Type B pancreatic cell (in vitro differentiated cells): ENCODE measurements around the gene CYRIA. TPM values are rescaled to one million over a fixed set of nuclear protein-coding genes. Genes with fewer than 3 reads are reported as not detected.

ENCODE experiments used
- DNase-seq: peaks from one replicate; pipeline ENCODE4 v3.0.0; 2021; ENCODE audit warnings: mixed read lengths; ENCODE audit not compliant: unreplicated experiment; ENCODE audit errors: extremely low spot score
- H3K27ac Mint-ChIP-seq: 2 replicates; pipeline ENCODE4 v1.8.0; 2021; ENCODE audit warnings: mild to moderate bottlenecking, mixed read lengths
- H3K27me3 Mint-ChIP-seq: 2 replicates; pipeline ENCODE4 v1.8.0; 2021; ENCODE audit warnings: mixed read lengths
- H3K36me3 Mint-ChIP-seq: 2 replicates; pipeline ENCODE4 v1.8.0; 2021; ENCODE audit warnings: mixed read lengths
- H3K4me1 Mint-ChIP-seq: one replicate; pipeline ENCODE4 v1.8.0; 2021; ENCODE audit warnings: mixed read lengths; ENCODE audit not compliant: unreplicated experiment
- H3K4me3 Mint-ChIP-seq: 2 replicates; pipeline ENCODE4 v1.8.0; 2021; ENCODE audit warnings: mild to moderate bottlenecking, mixed read lengths
- H3K9me3 Mint-ChIP-seq: 2 replicates; pipeline ENCODE4 v1.8.0; 2021; ENCODE audit warnings: mixed read lengths
- total RNA-seq: library from RNA; stranded (reverse); gene quantifications from 2 replicates; pipeline ENCODE4 v1.2.1, GENCODE V29; 2021; ENCODE audit warnings: low replicate concordance
- TF ChIP-seq, protein P1 (sequence below): fragments of 200-600 bp; sonication (generic); conservative IDR thresholded peaks from 2 replicates; pipeline ENCODE4 v1.5.0; 2021; ENCODE audit warnings: antibody characterized with exemption, mild to moderate bottlenecking

CYRIA gene
- total RNA-seq, 1 donor from 2014 or later, result 6.5 TPM

GRCh38 chr2:16624436-16624780 is 41.2 kb downstream of the CYRIA start:
- Mint-ChIP-seq H3K27ac (peak overlapping the region; percentile 67), H3K4me3 (peak overlapping the region; percentile 12), H3K4me1 (peaks cover 18% of the 10 kb centered on the region), H3K27me3 (no peaks in the 10 kb centered on the region), H3K36me3 (peaks cover 12% of the 10 kb centered on the region), H3K9me3 (no peaks in the 10 kb centered on the region)
- no peak for DNase-seq
- TF ChIP-seq, protein P1, sequence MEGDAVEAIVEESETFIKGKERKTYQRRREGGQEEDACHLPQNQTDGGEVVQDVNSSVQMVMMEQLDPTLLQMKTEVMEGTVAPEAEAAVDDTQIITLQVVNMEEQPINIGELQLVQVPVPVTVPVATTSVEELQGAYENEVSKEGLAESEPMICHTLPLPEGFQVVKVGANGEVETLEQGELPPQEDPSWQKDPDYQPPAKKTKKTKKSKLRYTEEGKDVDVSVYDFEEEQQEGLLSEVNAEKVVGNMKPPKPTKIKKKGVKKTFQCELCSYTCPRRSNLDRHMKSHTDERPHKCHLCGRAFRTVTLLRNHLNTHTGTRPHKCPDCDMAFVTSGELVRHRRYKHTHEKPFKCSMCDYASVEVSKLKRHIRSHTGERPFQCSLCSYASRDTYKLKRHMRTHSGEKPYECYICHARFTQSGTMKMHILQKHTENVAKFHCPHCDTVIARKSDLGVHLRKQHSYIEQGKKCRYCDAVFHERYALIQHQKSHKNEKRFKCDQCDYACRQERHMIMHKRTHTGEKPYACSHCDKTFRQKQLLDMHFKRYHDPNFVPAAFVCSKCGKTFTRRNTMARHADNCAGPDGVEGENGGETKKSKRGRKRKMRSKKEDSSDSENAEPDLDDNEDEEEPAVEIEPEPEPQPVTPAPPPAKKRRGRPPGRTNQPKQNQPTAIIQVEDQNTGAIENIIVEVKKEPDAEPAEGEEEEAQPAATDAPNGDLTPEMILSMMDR, result no peak

DNA sequence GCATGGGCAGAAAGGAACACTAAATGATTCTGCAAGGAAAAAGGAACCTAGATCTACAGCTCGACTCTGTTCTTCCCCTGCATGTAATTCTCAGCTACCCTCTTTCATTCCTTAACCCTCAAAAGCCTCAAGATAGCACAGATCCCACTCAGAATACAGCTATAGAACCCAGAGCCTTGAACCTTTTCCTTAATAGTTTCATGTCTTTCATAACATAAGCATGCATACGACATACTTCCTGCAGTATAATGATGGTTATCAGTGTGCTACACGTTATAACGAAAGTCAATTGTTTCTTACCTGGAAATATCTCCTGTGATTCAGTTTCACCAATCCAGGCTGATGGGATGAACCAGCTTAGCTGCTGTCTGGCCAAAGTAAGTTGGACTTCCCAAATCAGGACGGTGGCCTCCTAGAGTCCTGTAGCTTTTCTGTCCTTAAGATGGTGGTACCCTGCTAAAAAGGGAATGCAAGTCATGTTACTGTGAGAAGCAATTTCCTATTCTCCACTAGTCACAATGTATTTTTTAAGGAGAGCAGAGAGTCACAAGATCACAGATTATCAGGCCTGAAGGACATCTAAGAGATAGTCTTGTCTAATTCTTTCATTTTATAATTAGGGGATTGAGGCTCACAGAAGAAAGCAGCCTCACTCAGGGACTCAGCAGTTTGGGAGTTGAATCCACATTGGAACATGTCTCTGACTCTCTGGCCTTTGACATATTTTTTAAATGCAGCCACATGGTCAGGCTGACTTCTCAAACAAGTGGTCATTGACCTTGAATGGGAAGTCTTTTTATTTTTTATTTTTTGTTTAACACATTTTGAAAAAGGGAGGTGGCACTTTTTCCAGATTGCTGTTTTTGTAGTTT is 41.8 kb downstream of the CYRIA start:
- H3K4me3 Mint-ChIP-seq, result no peak overlapping the region
- no peak for DNase-seq
- peak overlapping the region; percentile 67 for H3K27ac Mint-ChIP-seq
- H3K36me3 Mint-ChIP-seq, result peaks cover 12% of the 10 kb centered on the region
- peaks cover 14% of the 10 kb centered on the region for H3K4me1 Mint-ChIP-seq
- H3K27me3 Mint-ChIP-seq, result no peaks in the 10 kb centered on the region
- TF ChIP-seq, protein P1, result no peak
- no peaks in the 10 kb centered on the region for H3K9me3 Mint-ChIP-seq

- H3K4me1 Mint-ChIP-seq, result peaks cover 14% of the 10 kb centered on the region
- H3K27ac Mint-ChIP-seq, result no peak overlapping the region
- peaks cover 12% of the 10 kb centered on the region for H3K36me3 Mint-ChIP-seq
- DNase-seq, result no peak
- TF ChIP-seq, protein P1, result no peak
- H3K9me3 Mint-ChIP-seq, result no peaks in the 10 kb centered on the region
- no peaks in the 10 kb centered on the region for H3K27me3 Mint-ChIP-seq
- no peak overlapping the region for H3K4me3 Mint-ChIP-seq
Measured at GRCh38 chr2:16623031-16623430, 42.6 kb downstream of the CYRIA start.

DNA sequence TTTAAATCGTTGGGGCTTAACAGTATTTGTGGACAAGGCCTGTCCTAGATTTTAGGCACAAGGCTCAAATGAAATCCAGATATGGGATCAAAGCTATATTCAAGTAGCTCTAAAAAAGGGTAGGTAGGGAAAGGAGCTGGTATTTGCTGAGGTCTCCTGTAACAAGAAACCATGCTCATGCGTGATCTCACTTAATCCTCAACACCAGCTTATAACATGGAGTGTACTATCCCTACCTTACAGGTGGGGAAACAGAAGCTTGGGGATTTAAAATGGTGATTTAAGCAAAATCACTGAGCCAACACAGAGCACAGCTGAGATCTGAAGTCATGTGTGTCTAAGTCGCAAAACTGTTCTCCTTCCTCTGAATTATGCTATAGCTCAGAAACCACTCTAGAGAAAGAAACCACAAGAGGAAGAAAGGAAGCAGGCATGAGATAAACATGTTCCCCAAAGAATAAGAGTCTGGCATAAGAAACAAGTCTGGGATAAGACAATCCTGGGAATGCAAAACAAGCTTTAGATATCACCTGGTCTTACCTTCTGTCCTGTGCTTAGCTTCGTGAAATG is 43.1 kb downstream of the CYRIA start:
- TF ChIP-seq, protein P1, result no peak
- H3K4me1 Mint-ChIP-seq, result peaks cover 16% of the 10 kb centered on the region

GRCh38 chr2:16621316-16621715 is 44.3 kb downstream of the CYRIA start:
- Mint-ChIP-seq H3K9me3 (no peaks in the 10 kb centered on the region), H3K4me1 (peaks cover 18% of the 10 kb centered on the region), H3K4me3 (peak overlapping the region; percentile 4), H3K36me3 (peaks cover 12% of the 10 kb centered on the region), H3K27me3 (no peaks in the 10 kb centered on the region), H3K27ac (peak overlapping the region; percentile 77)
- DNase-seq, result no peak
- TF ChIP-seq, protein P1, result no peak

More for the DNA sequence above, 43.1 kb downstream of the CYRIA start:
- H3K27me3 Mint-ChIP-seq, result no peaks in the 10 kb centered on the region
- H3K36me3 Mint-ChIP-seq, result peaks cover 12% of the 10 kb centered on the region
- no peak for DNase-seq
- H3K9me3 Mint-ChIP-seq, result no peaks in the 10 kb centered on the region
- H3K27ac Mint-ChIP-seq, result no peak overlapping the region
- H3K4me3 Mint-ChIP-seq, result no peak overlapping the region
